ENCODE results near the gene BIRC5.
"Not testable (repeated sequence)": the region's sequence is repeated elsewhere in the genome, so short reads cannot be mapped to it uniquely, and the experiment has no call there.

The BIRC5 gene

DNA sequence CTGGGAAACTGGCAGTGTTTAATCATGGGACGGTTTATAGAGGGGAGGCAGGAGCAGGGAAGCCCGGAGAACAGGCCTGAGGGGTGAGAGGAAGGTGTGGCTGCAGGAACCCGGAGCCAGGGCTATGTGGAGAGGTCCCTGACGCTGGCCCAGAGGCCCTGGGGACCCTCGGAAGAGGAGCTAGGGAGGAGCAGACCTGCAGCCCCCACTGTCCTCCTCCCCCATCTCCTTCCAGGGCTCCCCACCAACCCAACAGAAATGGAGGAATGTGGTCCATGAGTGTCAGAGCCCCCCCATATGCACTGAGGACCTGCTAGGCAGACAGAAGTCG lies 37.7 kb downstream of the BIRC5 start:
- Histone ChIP-seq H4K20me1 (ENCODE audit: control insufficient read depth, insufficient read depth, low read depth, low read length) (no peaks in the 10 kb centered on the region), H3K27ac (ENCODE audit: low read depth, low read length) (peak overlapping the region; percentile 91), H3K79me2 (ENCODE audit: control insufficient read depth, low read length) (no peaks in the 10 kb centered on the region), H3K4me2 (ENCODE audit: low read length) (peak overlapping the region; percentile 92), H3K4me3 (ENCODE audit: low read length) (peak overlapping the region; percentile 64), H3K4me1 (ENCODE audit: control insufficient read depth, low read length) (peaks cover 55% of the 10 kb centered on the region), H3K27me3 (ENCODE audit: control insufficient read depth, low read length) (no peaks in the 10 kb centered on the region), H3K9me2 (replicated peaks; ENCODE audit: control insufficient read depth, low read length) (no peaks in the 10 kb centered on the region), H3K9me3 (ENCODE audit: control insufficient read depth, insufficient read depth, low read length) (no peaks in the 10 kb centered on the region), H3F3A (ENCODE audit: control insufficient read depth, insufficient read depth) (peaks cover 18% of the 10 kb centered on the region), H3K36me3 (ENCODE audit: control insufficient read depth, low read length) (no peaks in the 10 kb centered on the region)
- TF ChIP-seq, protein P1, sequence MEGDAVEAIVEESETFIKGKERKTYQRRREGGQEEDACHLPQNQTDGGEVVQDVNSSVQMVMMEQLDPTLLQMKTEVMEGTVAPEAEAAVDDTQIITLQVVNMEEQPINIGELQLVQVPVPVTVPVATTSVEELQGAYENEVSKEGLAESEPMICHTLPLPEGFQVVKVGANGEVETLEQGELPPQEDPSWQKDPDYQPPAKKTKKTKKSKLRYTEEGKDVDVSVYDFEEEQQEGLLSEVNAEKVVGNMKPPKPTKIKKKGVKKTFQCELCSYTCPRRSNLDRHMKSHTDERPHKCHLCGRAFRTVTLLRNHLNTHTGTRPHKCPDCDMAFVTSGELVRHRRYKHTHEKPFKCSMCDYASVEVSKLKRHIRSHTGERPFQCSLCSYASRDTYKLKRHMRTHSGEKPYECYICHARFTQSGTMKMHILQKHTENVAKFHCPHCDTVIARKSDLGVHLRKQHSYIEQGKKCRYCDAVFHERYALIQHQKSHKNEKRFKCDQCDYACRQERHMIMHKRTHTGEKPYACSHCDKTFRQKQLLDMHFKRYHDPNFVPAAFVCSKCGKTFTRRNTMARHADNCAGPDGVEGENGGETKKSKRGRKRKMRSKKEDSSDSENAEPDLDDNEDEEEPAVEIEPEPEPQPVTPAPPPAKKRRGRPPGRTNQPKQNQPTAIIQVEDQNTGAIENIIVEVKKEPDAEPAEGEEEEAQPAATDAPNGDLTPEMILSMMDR (IDR thresholded peaks at IDR 0.05; ENCODE audit: low read depth, low read length, poor library complexity, severe bottlenecking) = no peak
- no peak for TF ChIP-seq EZH2phosphoT487 (IDR thresholded peaks at IDR 0.05; ENCODE audit: borderline replicate concordance, low read length)

DNA sequence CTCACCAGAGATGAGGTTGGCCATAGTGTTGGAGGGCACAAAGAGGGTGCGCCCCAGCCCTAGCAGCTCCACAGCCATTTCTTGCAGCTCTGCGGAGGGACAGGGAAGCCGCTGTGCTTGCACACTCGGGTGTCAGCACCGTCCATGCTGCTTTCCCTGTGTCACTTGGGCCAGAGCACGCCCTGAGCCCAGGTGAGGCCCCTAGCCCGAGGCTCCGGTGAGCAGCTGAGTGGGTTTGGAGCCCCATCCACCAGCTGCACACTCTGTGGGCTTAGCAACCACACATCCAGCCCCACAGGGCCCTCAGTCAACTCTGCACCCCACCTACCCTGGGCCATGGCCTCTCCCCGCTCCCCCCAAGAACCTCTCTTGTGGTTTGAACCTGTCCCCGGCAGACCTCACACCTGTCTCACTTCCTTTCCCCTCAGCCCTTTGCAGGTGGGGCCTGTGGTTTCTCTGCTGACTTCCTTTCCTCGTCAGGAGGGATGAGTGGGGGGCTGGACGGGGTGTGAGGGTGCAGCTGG lies 38.1 kb downstream of the BIRC5 start:
- TF ChIP-seq, protein P1 (IDR thresholded peaks at IDR 0.05; ENCODE audit: low read depth, low read length, poor library complexity, severe bottlenecking) = no peak
- TF ChIP-seq EZH2phosphoT487 (IDR thresholded peaks at IDR 0.05; ENCODE audit: borderline replicate concordance, low read length) = no peak
- Histone ChIP-seq H3K9me2 (replicated peaks; ENCODE audit: control insufficient read depth, low read length) (no peaks in the 10 kb centered on the region), H3K79me2 (ENCODE audit: control insufficient read depth, low read length) (no peaks in the 10 kb centered on the region), H3K27ac (ENCODE audit: low read depth, low read length) (peak overlapping the region; percentile 91), H3K4me1 (ENCODE audit: control insufficient read depth, low read length) (peaks cover 57% of the 10 kb centered on the region), H3K36me3 (ENCODE audit: control insufficient read depth, low read length) (no peaks in the 10 kb centered on the region), H3F3A (ENCODE audit: control insufficient read depth, insufficient read depth) (peaks cover 18% of the 10 kb centered on the region), H4K20me1 (ENCODE audit: control insufficient read depth, insufficient read depth, low read depth, low read length) (no peaks in the 10 kb centered on the region), H3K27me3 (ENCODE audit: control insufficient read depth, low read length) (no peaks in the 10 kb centered on the region), H3K4me2 (ENCODE audit: low read length) (peak overlapping the region; percentile 92), H3K4me3 (ENCODE audit: low read length) (peak overlapping the region; percentile 64), H3K9me3 (ENCODE audit: control insufficient read depth, insufficient read depth, low read length) (no peaks in the 10 kb centered on the region)

DNA sequence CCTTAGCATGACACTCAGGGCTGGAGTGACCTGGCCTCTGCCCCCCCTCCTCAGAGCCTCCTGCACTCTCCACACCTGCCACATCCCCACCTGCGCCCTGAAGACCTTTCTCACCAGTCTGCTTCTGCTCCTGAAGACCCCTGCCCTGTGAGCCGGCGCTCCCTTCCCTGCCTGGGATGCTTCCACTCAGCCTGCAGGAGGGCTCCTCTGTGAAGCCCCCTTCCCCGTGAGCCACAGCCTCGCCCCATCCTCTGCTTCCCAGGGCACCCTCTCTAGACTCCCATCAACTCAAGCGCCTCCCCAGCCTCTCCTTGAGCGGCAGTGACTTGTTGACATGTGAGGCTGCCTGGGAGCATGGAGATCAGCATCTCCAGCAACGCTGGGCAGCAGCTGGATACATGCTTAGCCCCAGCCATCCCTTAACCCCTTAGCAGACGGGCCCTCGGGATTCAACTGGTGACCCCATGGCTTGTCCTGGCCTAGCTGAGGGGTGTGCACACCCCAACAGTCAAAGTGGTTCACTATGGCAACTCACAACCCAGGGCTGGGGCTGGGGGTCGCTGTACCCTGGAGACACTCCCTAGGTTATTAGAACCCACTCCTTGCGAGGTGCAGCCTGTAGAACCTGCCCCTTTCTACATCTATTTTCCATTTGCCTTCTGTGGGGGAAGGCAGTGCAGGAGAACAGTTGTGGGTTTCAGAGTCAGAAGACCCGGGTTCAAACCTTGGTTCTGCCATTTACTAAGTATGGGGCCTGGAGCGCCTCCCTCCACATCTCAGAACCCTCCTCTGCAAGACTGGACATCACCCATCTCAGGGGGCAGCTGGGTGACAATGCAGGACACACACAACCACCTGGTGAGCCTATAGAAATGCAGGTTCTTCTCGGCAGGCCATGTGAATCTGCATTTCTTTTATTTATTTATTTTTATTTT lies 38.9 kb downstream of the BIRC5 start:
- no peaks in the 10 kb centered on the region for H3K9me2 ChIP-seq (replicated peaks; ENCODE audit: control insufficient read depth, low read length)
- peak overlapping the region; percentile 91 for H3K27ac ChIP-seq (ENCODE audit: low read depth, low read length)
- peaks cover 65% of the 10 kb centered on the region for H3K4me1 ChIP-seq (ENCODE audit: control insufficient read depth, low read length)
- H3K79me2 ChIP-seq (ENCODE audit: control insufficient read depth, low read length) = no peaks in the 10 kb centered on the region
- H3K9me3 ChIP-seq (ENCODE audit: control insufficient read depth, insufficient read depth, low read length) = no peaks in the 10 kb centered on the region
- H3K36me3 ChIP-seq (ENCODE audit: control insufficient read depth, low read length) = no peaks in the 10 kb centered on the region
- peak overlapping the region; percentile 92 for H3K4me2 ChIP-seq (ENCODE audit: low read length)
- TF ChIP-seq, protein P1 (IDR thresholded peaks at IDR 0.05; ENCODE audit: low read depth, low read length, poor library complexity, severe bottlenecking) = peak; percentile 31
- TF ChIP-seq EZH2phosphoT487 (IDR thresholded peaks at IDR 0.05; ENCODE audit: borderline replicate concordance, low read length) = no peak
- peaks cover 18% of the 10 kb centered on the region for H3F3A ChIP-seq (ENCODE audit: control insufficient read depth, insufficient read depth)
- peak overlapping the region; percentile 64 for H3K4me3 ChIP-seq (ENCODE audit: low read length)
- H4K20me1 ChIP-seq (ENCODE audit: control insufficient read depth, insufficient read depth, low read depth, low read length) = no peaks in the 10 kb centered on the region
- H3K27me3 ChIP-seq (ENCODE audit: control insufficient read depth, low read length) = no peaks in the 10 kb centered on the region

DNA sequence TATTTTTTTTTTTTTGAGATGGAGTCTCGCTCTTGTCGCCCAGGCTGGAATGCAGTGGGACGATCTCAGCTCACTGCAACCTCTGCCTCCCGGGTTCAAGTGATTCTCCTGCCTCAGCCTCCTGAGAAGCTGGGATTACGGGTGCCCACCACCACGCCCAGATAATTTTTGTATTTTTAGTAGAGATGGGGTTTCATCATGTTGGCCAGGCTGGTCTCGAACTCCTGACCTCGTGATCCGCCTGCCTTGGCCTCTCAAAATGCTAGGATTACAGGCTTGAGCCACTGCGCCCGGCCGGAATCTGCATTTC lies 39.5 kb downstream of the BIRC5 start:
- peak overlapping the region; percentile 91 for H3K27ac ChIP-seq (ENCODE audit: low read depth, low read length)
- H3K4me2 ChIP-seq (ENCODE audit: low read length) = peak overlapping the region; percentile 91
- H4K20me1 ChIP-seq (ENCODE audit: control insufficient read depth, insufficient read depth, low read depth, low read length); H3K36me3 ChIP-seq (ENCODE audit: control insufficient read depth, low read length); H3K27me3 ChIP-seq (ENCODE audit: control insufficient read depth, low read length); H3K79me2 ChIP-seq (ENCODE audit: control insufficient read depth, low read length); H3K9me3 ChIP-seq (ENCODE audit: control insufficient read depth, insufficient read depth, low read length); H3K9me2 ChIP-seq (replicated peaks; ENCODE audit: control insufficient read depth, low read length): not testable (repeated sequence)
- H3K4me3 ChIP-seq (ENCODE audit: low read length) = peak overlapping the region; percentile 94
- H3K4me1 ChIP-seq (ENCODE audit: control insufficient read depth, low read length) = peaks cover 71% of the 10 kb centered on the region
- H3F3A ChIP-seq (ENCODE audit: control insufficient read depth, insufficient read depth) = peaks cover 18% of the 10 kb centered on the region
